HK-2 (cell line): Measurements from ENCODE around the gene ALG1L2.
"Not testable (repeated sequence)": the region's sequence is repeated elsewhere in the genome, so short reads cannot be mapped to it uniquely, and the experiment has no call there.

ENCODE experiments used
- DNase-seq: peaks from one replicate; pipeline ENCODE4 v3.0.0-alpha.2; 2018; ENCODE audit not compliant: unreplicated experiment

The ALG1L2 gene

GRCh38 chr3:130093741-130094391, 12.2 kb downstream of the ALG1L2 start:
- DNase-seq: no peak

GRCh38 chr3:130094491-130094941, 12.9 kb downstream of the ALG1L2 start:
- not testable (repeated sequence) for DNase-seq

GRCh38 chr3:130095858-130096257, 14.2 kb downstream of the ALG1L2 start:
- DNase-seq: not testable (repeated sequence)

GRCh38 chr3:130097096-130097495, 15.5 kb downstream of the ALG1L2 start:
- DNase-seq: not testable (repeated sequence)

- not testable (repeated sequence) for DNase-seq
These were observed 16.3 kb downstream of the ALG1L2 start for GRCh38 chr3:130097690-130098638.

GRCh38 chr3:130098639-130099385, 17.2 kb downstream of the ALG1L2 start:
- DNase-seq: not testable (repeated sequence)

- DNase-seq: not testable (repeated sequence)
These were observed 20.9 kb downstream of the ALG1L2 start for GRCh38 chr3:130102545-130102944.

GRCh38 chr3:130104191-130104590, 22.6 kb downstream of the ALG1L2 start:
- peak; percentile 67 for DNase-seq

GRCh38 chr3:130107333-130107995, 25.8 kb downstream of the ALG1L2 start:
- not testable (repeated sequence) for DNase-seq

GRCh38 chr3:130108836-130109585, 27.4 kb downstream of the ALG1L2 start:
- DNase-seq: not testable (repeated sequence)

- DNase-seq: peak; percentile 34
These were observed 28.9 kb downstream of the ALG1L2 start for GRCh38 chr3:130110386-130111169.

GRCh38 chr3:130111185-130111864, 29.7 kb downstream of the ALG1L2 start:
- DNase-seq: peak; percentile 100

- peak; percentile 97 for DNase-seq
These were observed 30.5 kb downstream of the ALG1L2 start for GRCh38 chr3:130111865-130112747.

- DNase-seq: not testable (repeated sequence)
These were observed 31.1 kb downstream of the ALG1L2 start for GRCh38 chr3:130112748-130113073.

GRCh38 chr3:130115400-130115799, 33.8 kb downstream of the ALG1L2 start:
- DNase-seq: not testable (repeated sequence)

- no peak for DNase-seq
These were observed 36.3 kb downstream of the ALG1L2 start for GRCh38 chr3:130117933-130118332.

- not testable (repeated sequence) for DNase-seq
These were observed 38.2 kb downstream of the ALG1L2 start for GRCh38 chr3:130119824-130120223.

- not testable (repeated sequence) for DNase-seq
These were observed 38.7 kb downstream of the ALG1L2 start for GRCh38 chr3:130120291-130120690.
